Ishikawa (cell line): ENCODE results near the gene SLX9.

ENCODE experiments used
- CREB1 ChIP-seq: IDR thresholded peaks from 2 replicates; pipeline ENCODE4 v1.6.1; 2012; ENCODE audit warnings: low read depth
- EGR1 ChIP-seq: IDR thresholded peaks from 2 replicates; pipeline ENCODE4 v1.6.1; 2012
- EP300 ChIP-seq: IDR thresholded peaks from 2 replicates; pipeline ENCODE4 v1.6.1; 2012; ENCODE audit warnings: borderline replicate concordance
- MAX ChIP-seq: IDR thresholded peaks from 2 replicates; pipeline ENCODE4 v1.6.1; 2012
- NFIC ChIP-seq: IDR thresholded peaks from 2 replicates; pipeline ENCODE4 v1.6.1; 2012
- RAD21 ChIP-seq: IDR thresholded peaks from 2 replicates; pipeline ENCODE4 v1.6.1; 2012; ENCODE audit warnings: low read depth
- REST ChIP-seq: IDR thresholded peaks from 2 replicates; pipeline ENCODE4 v1.6.1; 2012; ENCODE audit warnings: low read depth, mild to moderate bottlenecking
- TAF1 ChIP-seq: IDR thresholded peaks from 2 replicates; pipeline ENCODE4 v1.6.1; 2012; ENCODE audit warnings: low read depth, mild to moderate bottlenecking
- YY1 ChIP-seq: IDR thresholded peaks from 2 replicates; pipeline ENCODE4 v1.6.1; 2012; ENCODE audit warnings: low read depth
- ZBTB7A ChIP-seq: IDR thresholded peaks from 2 replicates; pipeline ENCODE4 v1.6.1; 2012; ENCODE audit warnings: low read depth

- TF ChIP-seq REST (no peak), EP300 (no peak), YY1 (no peak), ZBTB7A (no peak), TAF1 (no peak), NFIC (no peak), CREB1 (no peak), EGR1 (no peak), RAD21 (no peak), MAX (no peak)
Observed at GRCh38 chr21:44960141-44961092, 20.6 kb downstream of the SLX9 start.
